Esophagus muscularis mucosa (tissue), 4 donors: ENCODE measurements around the gene RMDN2. TPM values are rescaled to one million over a fixed set of nuclear protein-coding genes. Genes with fewer than 3 reads are reported as not detected.
"Not testable (repeated sequence)": the region's sequence is repeated elsewhere in the genome, so short reads cannot be mapped to it uniquely, and the experiment has no call there.

Experiments
- DNase-seq: peaks from one replicate; pipeline ENCODE4 v3.0.0-alpha.2; 2017; ENCODE audit errors: extremely low spot score
- H3K27ac ChIP-seq, 4 donors: fragments of 200-600 bp; sonication (generic); replicated peaks in 1 of 4; 1 replicate in 3 of 4; 2 replicates in 1 of 4; pipeline ENCODE4 v1.5.1; 2016 to 2019; ENCODE audit warnings: mild to moderate bottlenecking in 1 of 4
- H3K27me3 ChIP-seq, 4 donors: fragments of 200-600 bp; sonication (generic); one replicate each; pipeline versions ENCODE4 v1.5.1 to v1.6.0; 2016 to 2019
- H3K36me3 ChIP-seq, 4 donors: fragments of 200-600 bp; sonication (generic); one replicate each; pipeline ENCODE4 v1.5.1; 2016 to 2019
- H3K4me1 ChIP-seq, 4 donors: fragments of 200-600 bp; sonication (generic); one replicate each; pipeline ENCODE4 v1.5.1; 2016 to 2019
- H3K4me3 ChIP-seq, 4 donors: fragments of 200-600 bp; sonication (generic); 1 replicate in 2 of 4; 2 replicates in 2 of 4; pipeline ENCODE4 v1.5.1; 2016 to 2019; ENCODE audit warnings: mild to moderate bottlenecking in 4 of 4, moderate library complexity in 1 of 4
- H3K9me3 ChIP-seq, 4 donors: fragments of 200-600 bp; sonication (generic); 1 replicate in 3 of 4; 2 replicates in 1 of 4; pipeline ENCODE4 v1.5.1; 2016 to 2019
- EP300 ChIP-seq: sonication (generic); formaldehyde crosslinking; IDR thresholded peaks from one replicate; pipeline ENCODE4 v1.6.1; 2017; ENCODE audit warnings: antibody characterized with exemption
- POLR2A ChIP-seq: fragments of 450-650 bp; IDR thresholded peaks from one replicate; pipeline ENCODE4 v1.6.1; 2017; ENCODE audit warnings: antibody characterized with exemption, moderate library complexity, mild to moderate bottlenecking, low read depth
- POLR2AphosphoS5 ChIP-seq, 2 donors: sonication (generic); formaldehyde crosslinking; IDR thresholded peaks; one replicate each; pipeline ENCODE4 v1.6.1; 2017; ENCODE audit warnings: antibody characterized with exemption in 2 of 2
- WGBS: methylation state at CpG from one replicate; pipeline ENCODE4 v1.1.5; 2018; 5-methylcytosine and 5-hydroxymethylcytosine counted together
- intact Hi-C: fragments of 100-400 bp; cut with DNase I; formaldehyde crosslinking; loops from one replicate; pipeline ENCODE4 v1.15.1; 2023
- total RNA-seq, 4 donors: library from RNA; depleted of rRNA; stranded (reverse); fragments of >200 nt; gene quantifications; one replicate each; pipeline versions ENCODE4 v1.1.0 to v1.2.1, GENCODE V29; 2016
- TF ChIP-seq, protein P1 (sequence below), 3 experiments: fragments of 200-600 bp in 2 of 3; fragments of 450-650 bp in 1 of 3; sonication (generic) in 2 of 3; IDR thresholded peaks; one replicate each; pipeline ENCODE4 v1.5.1; 2017 to 2019; ENCODE audit warnings: antibody characterized with exemption in 3 of 3, mild to moderate bottlenecking in 2 of 3, moderate library complexity in 1 of 3

Gene RMDN2
- total RNA-seq, 4 donors from 2014 or later: 11.0 to 22.8 (median 13.2) TPM

DNA sequence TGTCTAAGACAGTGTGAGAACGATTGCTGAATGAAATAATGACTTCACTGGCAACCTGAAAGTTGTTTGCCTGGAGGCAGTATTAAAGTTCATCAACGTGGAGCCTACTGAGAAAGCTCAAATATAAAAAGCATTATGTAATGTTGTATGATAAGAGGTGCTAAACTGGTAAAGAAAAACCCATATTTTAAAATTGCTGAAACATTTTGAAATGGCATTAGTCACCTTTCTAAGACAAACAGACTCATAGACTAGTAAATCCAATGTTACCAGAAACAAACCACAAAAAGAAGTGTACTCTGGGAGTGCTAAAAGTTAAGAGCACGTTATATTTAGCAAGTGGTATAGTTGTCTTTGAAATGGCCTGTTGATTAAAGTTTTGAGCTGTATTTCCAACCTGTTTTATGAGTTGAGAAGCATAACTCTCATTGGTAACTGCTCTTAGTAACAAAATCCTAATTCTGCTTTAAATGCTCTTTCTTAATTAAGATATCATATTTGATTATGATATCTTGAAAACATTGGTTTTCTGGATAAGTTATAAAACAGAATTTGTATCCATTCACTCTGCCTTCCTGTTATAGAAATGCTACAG, 88.2 kb downstream of the RMDN2 start:
- intact Hi-C loops: no loop called here
- 77% methylated on average over 3 of the region's 3 CpGs for WGBS
- H3K9me3 ChIP-seq: no peaks in the 10 kb centered on the region

DNA sequence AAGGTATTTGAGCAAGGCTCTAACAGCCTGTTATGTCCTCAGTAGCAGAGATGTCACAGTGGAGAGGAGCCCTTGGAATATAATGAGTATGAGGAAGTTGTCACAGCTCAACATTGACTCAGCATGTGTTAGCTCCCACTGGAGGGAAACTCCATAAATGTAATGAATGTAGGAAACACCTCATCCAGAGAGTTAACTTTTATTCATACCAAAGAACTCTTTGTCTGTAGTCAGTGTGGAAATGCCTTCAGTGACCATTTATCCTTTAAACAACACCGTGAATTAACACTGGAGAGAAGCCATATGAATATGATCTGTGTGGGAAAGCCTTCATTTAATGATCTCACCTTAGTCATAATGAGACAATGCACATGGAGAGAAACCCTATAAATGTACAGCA, 91.1 kb downstream of the RMDN2 start:
- TF ChIP-seq, protein P1, sequence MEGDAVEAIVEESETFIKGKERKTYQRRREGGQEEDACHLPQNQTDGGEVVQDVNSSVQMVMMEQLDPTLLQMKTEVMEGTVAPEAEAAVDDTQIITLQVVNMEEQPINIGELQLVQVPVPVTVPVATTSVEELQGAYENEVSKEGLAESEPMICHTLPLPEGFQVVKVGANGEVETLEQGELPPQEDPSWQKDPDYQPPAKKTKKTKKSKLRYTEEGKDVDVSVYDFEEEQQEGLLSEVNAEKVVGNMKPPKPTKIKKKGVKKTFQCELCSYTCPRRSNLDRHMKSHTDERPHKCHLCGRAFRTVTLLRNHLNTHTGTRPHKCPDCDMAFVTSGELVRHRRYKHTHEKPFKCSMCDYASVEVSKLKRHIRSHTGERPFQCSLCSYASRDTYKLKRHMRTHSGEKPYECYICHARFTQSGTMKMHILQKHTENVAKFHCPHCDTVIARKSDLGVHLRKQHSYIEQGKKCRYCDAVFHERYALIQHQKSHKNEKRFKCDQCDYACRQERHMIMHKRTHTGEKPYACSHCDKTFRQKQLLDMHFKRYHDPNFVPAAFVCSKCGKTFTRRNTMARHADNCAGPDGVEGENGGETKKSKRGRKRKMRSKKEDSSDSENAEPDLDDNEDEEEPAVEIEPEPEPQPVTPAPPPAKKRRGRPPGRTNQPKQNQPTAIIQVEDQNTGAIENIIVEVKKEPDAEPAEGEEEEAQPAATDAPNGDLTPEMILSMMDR (IDR thresholded peaks at IDR 0.05): no peak
- TF ChIP-seq POLR2AphosphoS5 (IDR thresholded peaks at IDR 0.05): no peak
- TF ChIP-seq POLR2A: no peak
- no peak for TF ChIP-seq EP300
- Histone ChIP-seq H3K27me3 (no peaks in the 10 kb centered on the region), H3K36me3 (peaks cover 0 to 6% (median 0%) of the 10 kb centered on the region in 4 donors), H3K27ac (no peak overlapping the region), H3K9me3 (no peaks in the 10 kb centered on the region), H3K4me3 (no peak overlapping the region), H3K4me1 (no peaks in the 10 kb centered on the region)
- DNase-seq: no peak
- intact Hi-C loops: no loop called here
- 95% methylated on average over 1 of the region's 1 CpG for WGBS

More for the DNA sequence above, 88.2 kb downstream of the RMDN2 start:
- H3K36me3 ChIP-seq: peaks cover 0 to 6% (median 3%) of the 10 kb centered on the region in 4 donors
- no peak for TF ChIP-seq POLR2AphosphoS5 (IDR thresholded peaks at IDR 0.05)
- no peak for TF ChIP-seq EP300
- TF ChIP-seq, protein P1 (IDR thresholded peaks at IDR 0.05): no peak
- TF ChIP-seq POLR2A: no peak
- no peak overlapping the region for H3K4me3 ChIP-seq
- H3K4me1 ChIP-seq: no peaks in the 10 kb centered on the region
- no peaks in the 10 kb centered on the region for H3K27me3 ChIP-seq
- no peak for DNase-seq
- no peak overlapping the region for H3K27ac ChIP-seq

DNA sequence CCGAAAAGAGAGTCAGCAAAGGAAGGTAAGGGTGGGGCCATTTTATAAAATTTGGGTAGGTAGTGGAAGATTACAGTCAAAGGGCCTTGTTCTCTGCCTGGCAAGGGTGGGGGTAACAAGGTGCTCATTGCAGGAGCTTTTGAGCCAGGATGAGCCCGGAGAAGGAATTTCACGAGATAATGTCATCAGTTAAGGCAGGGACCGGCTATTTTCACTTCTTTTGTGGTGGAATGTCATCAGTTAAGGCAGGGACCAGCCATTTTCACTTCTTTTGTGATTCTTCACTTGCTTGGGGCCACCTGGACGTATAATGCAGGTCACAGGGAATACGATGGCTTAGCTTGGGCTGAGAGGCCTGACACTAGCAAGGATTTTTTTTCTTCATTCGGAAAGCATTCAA, 92.7 kb downstream of the RMDN2 start:
- Histone ChIP-seq H3K27ac (no peak overlapping the region), H3K36me3 (no peaks in the 10 kb centered on the region), H3K4me1 (no peaks in the 10 kb centered on the region), H3K27me3 (no peaks in the 10 kb centered on the region), H3K9me3 (no peaks in the 10 kb centered on the region), H3K4me3 (no peak overlapping the region)
- no peak for TF ChIP-seq POLR2AphosphoS5 (IDR thresholded peaks at IDR 0.05)
- DNase-seq: no peak
- intact Hi-C loops: no loop called here
- 89% methylated on average over 7 of the region's 7 CpGs for WGBS

DNA sequence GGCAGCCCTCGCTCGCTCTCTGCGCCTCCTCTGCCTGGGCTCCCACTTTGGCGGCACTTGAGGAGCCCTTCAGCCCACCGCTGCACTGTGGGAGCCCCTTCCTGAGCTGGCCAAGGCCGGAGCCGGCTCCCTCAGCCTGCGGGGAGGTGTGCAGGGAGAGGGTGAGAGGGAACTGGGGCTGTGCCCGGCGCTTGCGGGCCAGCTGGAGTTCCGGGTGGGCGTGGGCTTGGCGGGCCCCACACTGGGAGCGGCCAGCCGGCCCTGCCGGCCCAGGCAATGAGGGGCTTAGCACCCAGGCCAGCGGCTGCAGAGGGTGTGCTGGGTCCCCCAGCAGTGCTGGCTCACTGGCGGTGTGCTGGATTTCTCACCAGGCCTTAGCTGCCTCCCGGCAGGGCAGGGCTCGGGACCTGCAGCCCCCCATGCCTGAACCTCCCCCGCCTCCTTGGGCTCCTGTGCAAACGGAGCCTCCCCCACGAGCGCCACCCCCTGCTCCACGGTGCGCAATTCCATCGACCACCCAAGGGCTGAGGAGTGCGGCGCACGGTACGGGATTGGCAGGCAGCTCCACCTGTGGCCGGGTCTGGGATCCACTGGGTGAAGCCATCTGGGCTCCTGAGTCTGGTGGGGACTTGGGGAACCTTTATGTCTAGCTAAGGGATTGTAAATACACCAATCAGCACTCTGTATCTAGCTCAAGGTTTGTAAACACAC, 95.4 kb downstream of the RMDN2 start:
- H3K4me3 ChIP-seq, H3K27ac ChIP-seq, H3K4me1 ChIP-seq, H3K27me3 ChIP-seq, DNase-seq, H3K36me3 ChIP-seq, H3K9me3 ChIP-seq, intact Hi-C loops: not testable (repeated sequence)
- 95% methylated on average over 8 of the region's 33 CpGs for WGBS

DNA sequence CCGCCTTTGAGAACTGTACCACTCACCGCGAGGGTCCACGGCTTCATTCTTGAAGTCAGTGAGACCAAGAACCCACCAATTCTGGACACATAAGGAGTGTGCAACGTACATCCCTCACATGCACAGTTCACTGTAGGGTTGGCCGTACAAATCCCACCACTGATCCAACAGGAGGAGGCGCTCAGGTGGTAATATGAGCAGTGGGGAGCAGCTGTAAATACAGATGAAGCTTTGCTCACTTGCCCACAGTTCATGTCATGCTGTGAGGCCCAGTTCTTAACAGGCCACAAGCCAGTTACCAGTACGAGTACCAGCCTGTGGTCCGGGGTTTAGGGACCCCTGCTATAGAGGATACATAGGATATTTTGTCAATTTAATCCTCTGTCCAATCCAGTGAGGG, 96.5 kb downstream of the RMDN2 start:
- H3K4me1 ChIP-seq: no peaks in the 10 kb centered on the region
- H3K9me3 ChIP-seq: no peaks in the 10 kb centered on the region
- H3K4me3 ChIP-seq: no peak overlapping the region
- no peak for TF ChIP-seq POLR2A
- TF ChIP-seq, protein P1 (IDR thresholded peaks at IDR 0.05): no peak
- no peak for TF ChIP-seq EP300
- TF ChIP-seq POLR2AphosphoS5 (IDR thresholded peaks at IDR 0.05): no peak
- H3K36me3 ChIP-seq: no peaks in the 10 kb centered on the region
- intact Hi-C loops: no loop called here
- no peaks in the 10 kb centered on the region for H3K27me3 ChIP-seq
- no peak overlapping the region for H3K27ac ChIP-seq
- no peak for DNase-seq
- WGBS: 89% methylated on average over 9 of the region's 9 CpGs
